Measurements from ENCODE around the gene SPHK1.
"Not testable (repeated sequence)": the region's sequence is repeated elsewhere in the genome, so short reads cannot be mapped to it uniquely, and the experiment has no call there.

The SPHK1 gene, protein sequence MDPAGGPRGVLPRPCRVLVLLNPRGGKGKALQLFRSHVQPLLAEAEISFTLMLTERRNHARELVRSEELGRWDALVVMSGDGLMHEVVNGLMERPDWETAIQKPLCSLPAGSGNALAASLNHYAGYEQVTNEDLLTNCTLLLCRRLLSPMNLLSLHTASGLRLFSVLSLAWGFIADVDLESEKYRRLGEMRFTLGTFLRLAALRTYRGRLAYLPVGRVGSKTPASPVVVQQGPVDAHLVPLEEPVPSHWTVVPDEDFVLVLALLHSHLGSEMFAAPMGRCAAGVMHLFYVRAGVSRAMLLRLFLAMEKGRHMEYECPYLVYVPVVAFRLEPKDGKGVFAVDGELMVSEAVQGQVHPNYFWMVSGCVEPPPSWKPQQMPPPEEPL

DNA sequence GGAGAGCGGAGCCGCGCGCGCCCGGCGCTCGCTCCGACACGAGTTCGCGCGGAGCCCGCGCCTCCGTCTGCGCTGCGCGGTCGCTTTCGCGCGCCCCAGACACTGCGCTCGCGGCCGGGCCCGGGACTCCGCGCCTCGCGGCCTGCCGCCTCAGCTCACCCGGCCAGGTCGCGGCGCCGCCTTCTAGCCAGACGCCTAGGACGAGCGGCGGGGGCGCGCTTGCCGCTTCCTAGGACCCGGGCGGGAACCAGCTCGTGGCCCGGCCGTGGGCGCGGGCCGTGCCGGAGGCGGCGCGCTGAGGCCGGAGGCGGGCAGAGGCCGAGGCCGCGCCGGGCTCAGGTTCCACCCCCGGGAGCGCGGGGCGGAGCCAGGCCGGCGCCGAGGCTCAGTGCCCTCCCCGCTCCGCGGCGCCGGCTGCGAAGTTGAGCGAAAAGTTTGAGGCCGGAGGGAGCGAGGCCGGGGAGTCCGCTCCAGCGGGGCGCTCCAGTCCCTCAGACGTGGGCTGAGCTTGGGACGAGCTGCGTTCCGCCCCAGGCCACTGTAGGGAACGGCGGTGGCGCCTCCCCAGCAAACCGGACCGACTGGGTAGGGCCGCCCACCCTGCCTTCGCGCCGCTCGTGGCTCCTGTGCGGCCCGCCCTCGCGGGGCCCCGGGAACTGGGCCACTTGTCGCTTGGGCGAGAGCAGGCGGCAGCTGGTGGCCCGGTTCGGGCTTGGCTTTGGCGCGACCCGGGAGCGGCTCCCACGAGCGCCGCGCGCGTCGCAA lies at the start of gene SPHK1:
SPHK1 (plus strand) TSS at position 388 of the 765 bp plus-strand sequence. CDS start 1,036 bp downstream, outside the sequence.
- DNase-seq = peak; percentile 89

DNA sequence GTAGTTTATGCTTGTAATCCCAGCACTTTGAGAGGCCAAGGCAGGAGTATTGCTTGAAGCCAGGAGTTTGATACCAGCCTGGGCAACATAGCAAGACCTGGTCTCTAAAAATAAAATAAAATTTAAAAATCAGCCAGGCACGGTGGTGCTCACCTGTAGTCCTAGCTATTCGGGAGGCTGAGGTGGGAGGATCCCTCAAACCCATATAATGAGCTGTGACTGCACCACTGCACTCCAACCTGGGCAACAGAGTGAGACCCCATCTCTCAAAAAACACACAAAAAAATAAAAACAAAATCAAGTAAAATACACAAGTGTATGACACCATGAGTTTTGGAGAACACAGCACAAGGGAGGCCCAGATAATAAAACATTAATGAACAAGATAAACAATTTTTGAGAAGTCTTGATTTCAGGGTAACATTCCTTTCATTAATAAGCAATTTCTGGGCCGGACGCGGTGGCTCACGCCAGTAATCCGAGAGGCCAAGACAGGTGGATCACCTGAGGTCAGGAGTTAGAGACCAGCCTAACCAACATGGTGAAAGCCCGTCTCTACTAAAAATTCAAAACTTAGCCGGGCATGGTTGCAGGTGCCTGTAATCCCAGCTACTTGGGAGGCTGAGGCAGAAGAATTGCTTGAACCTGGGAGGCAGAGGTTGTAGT lies 48.6 kb upstream of the SPHK1 start:
- no peak for DNase-seq

DNA sequence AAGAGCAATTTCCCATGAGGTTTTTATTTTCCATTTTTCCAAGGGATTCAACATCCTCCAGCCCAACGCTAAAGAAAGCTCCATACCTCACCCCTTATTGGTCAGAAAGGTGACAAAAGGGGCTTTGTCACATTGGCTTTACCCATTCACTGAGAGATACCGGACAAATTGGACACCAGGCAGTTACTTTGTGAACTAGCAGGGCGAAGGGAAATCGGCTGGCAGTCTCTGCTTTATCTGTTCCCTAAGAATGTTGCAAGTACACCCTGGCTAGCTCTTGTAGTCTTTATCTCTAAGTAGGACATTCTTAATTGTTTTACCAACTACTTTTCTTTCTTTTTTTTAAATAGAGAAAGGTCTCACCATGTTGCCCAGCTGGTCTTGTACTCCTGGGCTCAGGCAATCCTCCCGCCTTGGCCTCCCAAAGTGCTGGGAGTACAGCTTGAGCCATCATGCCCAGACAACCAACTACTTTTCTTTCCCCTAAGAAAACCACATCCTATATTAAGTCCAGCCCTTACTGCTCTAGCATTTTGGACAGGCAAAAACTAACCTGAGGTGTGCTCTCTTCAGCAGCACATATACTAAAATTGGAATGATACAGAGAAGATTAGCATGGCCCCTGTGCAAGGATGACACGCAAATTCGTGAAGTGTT lies 47.5 kb upstream of the SPHK1 start:
- no peak for DNase-seq

DNA sequence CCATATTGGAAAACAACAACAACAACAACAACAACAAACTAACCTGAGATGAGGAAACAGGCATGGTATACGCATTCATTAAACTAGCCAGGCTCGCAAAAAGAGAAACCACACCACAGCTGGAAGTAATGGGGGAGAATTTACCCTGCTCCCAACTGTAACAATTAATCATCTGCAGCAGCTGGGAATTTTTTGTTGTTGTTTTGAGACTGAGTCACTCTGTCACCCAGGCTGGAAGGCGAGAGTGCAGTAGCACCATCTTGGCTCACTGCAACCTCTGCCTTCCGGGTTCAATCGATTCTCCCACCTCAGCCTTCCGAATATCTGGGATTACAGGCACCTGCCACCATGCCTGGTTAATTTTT lies 47.0 kb upstream of the SPHK1 start:
- no peak for DNase-seq

DNA sequence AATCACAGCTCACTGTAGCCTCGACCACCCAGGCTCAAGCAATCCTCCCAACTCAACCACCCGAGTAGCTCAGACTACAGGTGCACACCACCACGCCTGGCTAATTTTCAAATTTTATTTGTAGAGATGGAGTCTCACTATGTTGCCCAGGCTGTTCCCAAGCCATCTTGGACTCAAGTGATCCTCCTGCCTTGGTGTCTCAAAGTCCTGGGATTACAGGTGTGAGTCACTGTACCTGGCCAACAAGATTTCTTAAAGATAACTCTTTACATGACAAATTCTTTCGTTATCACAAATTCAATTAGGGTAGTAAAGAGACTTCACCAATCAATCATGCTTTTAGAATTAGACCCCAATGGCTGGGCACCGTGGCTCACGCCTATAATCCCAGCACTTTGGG lies 43.1 kb upstream of the SPHK1 start:
- no peak for DNase-seq

DNA sequence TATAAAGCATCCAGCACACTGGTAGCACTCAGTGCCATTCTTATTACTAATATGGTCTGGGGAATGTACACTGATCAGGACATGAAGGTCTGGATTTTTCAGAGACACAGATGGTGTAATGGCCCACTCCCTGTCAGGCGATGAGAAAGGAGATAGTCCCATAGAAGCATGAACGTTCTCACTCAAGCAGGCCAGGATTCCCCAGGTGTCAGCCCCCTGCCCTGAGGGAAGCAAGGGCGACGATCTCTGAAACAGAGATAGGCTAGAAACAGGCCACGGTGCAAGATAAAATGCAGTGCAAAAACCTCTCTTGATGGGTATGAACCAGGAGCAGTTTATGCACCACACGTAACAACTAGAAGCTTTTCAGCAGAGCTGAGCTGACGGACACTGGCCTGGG lies 41.3 kb upstream of the SPHK1 start:
- DNase-seq = no peak

DNA sequence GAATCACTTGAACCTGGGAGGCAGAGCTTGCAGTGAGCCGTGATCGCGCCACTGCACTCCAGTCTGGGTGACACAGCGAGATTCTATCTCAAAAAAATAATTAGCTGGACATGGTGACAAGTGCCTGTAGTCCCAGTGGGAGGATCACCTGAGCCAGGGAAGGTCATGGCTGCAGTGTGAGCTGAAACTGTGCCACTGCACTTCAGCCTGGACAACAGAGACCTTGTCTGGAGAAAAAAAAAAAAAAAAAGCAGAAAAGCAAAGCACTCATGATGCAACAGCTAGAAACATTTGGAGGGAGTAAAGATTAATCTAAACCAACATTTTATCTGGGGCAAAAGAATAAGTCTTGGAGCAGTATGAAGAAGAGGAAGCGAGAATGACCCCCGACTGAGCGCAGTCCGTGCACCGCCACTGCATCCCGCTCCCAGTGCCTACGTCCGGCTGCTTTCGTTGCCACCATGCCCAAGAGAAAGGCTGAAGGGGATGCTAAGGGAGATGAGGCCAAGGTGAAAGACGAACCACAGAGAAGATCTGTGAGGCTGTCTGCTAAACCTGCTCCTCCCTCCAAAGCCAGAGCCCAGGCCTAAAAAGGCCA lies 38.9 kb upstream of the SPHK1 start:
- DNase-seq = no peak

DNA sequence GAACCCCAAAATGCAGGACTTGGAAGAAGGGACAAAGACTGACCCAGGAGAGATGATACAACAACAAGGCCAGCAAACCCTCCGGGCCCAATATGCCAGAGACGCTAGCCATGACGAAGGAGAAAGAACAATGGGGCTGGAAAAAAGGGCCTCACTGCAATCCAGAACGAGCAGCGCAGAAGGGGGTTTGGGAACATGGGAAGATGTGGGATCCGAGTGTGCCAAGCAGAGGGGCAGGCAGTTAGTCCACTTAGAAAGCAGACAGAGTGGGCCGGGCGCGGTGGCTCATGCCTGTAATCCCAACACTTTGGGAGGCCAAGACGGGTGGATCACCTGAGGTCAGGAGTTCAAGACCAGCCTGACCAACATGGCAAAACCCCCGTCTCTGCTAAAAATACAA lies 37.5 kb upstream of the SPHK1 start:
- DNase-seq = not testable (repeated sequence)

DNA sequence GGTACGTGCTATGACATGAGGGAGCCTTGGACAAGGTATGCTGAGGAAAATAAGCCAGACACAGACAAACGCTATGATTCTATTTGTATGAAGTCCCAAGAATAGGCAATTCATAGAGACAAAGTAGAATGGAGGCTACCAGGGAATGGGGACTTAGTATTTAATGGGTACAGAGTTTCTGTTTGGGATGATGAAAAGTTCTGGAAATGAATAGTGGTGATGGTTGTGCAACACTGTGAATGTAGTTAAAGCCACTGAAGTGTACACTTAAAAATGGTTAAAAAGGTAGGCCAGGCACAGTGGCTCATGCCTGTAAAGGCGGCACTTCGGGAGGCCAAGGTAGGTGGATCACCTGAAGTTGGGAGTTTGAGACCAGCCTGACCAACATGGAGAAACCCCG lies 33.9 kb upstream of the SPHK1 start:
- no peak for DNase-seq

DNA sequence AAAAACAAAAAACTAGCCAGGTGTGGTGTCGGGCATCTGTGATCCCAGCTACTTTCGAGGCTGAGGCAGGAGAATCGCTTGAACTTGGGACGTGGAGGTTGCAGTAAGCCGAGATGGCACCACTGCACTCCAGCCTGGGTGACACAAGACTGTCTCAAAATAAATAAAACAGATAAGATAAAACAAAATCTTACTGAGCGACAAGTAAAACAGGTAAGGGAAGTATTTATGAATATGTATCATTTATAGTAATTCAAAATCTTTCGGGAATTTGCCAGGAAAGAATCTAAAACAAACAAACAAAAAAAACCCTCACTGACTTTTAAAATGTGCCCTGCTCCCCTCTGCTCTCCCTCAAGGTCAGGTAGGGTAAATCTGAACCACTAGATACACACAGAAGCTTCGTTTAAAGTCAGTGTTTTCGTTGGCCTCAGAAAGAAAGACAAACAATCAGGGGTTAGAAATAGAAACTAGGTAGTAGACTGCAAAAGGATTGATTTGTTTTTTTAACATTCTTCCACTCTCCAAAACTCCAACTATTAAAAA lies 32.8 kb upstream of the SPHK1 start:
- no peak for DNase-seq

DNA sequence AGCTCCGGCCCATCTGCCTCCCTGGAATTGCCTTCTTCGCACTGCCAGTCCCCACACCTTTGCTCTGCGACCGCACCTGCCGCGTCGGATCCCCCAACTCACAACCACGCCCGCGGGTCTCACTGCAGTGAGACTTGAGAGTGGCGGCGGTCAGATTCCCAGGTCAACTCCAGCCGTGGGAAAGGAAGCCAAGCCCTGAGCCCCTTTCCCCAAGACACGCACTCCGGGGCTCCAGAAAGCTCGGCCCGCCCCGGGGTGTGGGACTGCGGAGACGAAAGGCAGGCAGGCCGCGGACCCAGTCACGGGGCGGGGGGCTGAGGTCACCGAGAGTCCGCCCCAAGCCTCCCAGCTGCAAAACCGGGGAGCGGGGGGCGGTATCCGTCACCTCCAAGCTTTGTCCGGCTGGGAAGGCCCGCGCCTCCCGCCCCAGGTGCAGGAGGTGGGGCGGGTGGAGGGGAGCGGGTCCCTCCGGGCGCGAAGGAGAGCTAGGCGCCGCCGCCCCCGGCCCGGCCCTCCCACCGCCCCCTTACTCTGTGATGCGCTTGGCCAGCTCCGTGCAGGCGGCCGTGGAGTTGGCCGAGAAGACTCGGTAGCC lies 31.3 kb upstream of the SPHK1 start:
- DNase-seq = peak; percentile 65

DNA sequence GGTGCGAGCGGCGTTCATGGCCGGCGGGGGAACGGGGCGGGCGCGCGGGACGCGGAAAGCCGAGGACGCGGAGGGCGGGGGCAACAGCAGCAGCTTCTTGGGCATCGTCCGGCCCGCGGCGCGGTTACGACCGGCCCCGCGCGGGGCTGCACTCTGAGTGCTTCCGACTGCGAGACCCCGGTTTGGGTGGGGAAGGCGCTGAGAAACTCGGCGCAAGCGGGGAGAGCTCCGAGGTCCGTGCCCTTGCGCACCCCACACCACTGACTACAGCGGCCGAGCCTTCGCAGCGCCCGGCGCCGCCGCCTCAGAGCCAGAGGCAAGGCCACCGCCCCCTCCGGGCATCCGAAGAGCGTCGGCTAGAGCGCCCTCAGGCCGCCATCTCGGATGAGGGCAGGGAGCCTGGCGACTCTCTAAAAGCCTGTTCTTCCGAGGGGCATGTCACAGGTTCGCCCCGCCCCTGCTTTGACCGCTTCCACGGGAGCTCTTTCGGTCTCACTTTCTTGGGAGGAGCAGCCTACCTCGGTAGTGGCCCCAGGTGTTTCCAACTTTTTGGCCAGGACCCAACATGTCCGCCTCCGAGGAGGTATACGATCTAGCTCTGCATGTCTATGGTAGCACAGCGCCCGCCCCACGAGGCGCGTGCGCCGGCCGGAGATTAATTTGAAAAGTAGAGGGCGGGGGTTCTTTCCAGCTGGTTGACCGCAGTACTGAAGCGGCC lies 30.7 kb upstream of the SPHK1 start, which contains the start of gene PRPSAP1:
PRPSAP1 (minus strand) TSS at position 318 of the 718 bp plus-strand sequence; CDS start at position 105, 213 bp downstream.
- DNase-seq = peak; percentile 90

DNA sequence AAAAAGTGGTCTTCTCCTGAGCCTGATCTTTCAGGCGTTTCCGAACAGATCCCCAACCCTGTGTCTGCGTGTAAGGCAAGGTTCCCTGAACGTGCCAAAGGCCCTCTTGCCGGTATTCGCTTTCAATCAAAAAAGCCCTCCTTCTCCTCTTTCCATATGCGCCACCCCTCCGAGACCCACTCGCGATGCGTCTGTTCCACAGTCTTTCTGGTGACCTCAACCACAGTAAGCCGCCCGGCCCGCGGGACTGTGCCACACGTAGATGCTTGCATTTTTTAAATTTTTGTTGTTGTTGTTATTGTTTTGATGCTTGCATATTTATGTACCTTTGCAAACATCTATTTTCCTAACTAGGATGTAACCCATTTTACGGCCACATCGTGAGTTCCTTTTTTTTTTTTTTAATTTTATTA lies 30.1 kb upstream of the SPHK1 start:
- DNase-seq = no peak

DNA sequence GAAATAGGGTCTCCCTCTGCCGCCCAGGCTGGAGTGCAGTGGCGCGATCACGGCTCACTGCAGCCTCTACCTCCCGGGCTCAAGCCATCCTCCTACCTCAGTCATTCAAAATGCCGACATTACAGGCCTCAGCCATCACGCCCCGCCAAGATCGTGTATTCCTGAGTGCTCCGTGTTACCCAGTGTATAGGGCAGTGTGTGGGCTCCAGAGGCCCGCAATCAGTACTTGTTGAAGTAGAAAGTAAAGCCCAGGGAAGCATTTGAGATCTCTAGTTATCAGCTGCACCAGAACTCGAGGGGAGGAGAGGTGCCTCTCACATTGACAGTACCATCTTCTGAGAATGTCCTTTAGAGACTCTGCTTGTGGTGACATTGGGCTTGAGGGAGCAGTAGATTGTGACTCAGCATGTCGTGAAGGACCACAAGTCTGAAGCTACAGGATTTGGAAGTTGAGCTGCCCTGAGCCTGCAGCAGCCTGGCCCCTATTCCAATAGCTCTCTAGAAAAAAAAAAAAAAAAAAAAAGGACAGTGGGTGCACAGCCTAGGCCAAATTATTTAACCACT lies 29.6 kb upstream of the SPHK1 start:
- DNase-seq = no peak

DNA sequence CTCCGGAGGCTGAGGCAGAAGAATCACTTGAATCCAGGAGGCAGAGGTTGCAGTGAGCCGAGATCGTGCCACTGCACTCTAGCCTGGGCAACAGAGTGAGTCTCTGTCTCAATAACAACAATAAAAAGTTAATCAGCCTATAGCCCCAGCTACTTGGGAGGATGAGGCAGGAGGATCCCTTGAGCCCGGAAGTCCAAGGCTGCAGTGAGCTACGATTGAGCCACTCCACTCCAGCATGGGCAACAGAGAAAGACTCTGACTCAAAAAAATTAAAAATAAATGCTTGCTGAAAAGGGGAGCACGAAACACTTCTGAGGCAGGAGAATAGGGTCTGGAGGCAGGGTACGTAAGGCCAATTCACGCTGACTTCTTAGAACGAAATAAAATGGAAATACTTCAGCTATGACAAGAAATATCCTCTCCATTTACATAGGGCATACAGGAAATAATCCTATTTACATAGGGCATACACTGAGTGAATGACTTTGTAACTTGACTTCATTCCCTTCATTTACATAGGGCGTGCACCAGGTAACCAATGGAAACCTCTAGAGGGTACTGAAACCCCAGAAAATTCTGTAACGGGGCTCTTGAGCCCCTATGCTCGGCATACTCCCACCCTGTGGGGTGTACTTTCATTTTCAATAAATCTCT lies 27.5 kb upstream of the SPHK1 start:
- DNase-seq = no peak

DNA sequence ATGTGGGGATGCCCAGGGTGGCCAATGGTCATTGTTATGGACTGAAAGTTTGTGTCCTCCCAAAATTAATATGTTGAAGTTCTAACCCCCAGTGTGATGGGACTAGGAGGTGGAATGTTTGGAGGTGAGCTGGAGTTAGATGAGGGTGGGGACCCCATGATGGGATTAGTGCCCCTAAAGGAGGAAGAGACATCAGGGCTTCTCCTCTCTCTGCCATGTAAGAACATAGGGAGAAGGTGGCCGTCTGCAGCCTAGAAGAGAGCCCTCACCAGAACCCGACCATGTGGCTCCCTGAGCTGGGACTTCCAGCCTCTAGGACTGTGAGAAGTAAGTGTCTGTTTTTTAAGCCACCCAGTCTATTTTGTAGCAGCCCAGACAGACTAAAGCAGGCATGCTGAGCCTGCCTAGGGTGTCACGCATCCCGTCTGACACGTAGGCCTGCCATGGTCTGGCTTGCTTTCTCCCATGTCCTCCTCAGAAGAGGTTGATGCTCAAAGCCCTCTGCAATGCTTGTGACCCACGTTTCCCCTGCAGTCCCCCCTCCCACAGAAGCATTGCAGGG lies 26.7 kb upstream of the SPHK1 start:
- DNase-seq = no peak

DNA sequence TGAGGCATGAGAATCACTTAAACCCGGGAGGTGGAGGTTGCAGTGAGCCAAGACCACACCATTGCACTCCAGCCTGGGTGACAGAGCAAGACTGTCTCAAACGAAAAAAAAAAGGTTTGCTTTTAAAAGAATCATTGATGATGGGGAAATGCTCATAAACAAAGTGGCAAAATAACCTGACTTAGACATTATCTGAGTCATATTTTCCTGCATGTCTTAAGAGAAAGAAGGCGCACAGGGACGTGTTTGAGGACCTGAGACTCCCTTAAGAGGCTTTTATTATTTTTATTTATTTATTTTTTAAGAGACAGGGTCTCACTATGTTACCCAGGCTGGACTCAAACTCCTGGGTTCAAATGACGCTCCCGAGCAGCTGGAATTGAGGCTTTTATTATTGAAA lies 25.0 kb upstream of the SPHK1 start:
- no peak for DNase-seq

DNA sequence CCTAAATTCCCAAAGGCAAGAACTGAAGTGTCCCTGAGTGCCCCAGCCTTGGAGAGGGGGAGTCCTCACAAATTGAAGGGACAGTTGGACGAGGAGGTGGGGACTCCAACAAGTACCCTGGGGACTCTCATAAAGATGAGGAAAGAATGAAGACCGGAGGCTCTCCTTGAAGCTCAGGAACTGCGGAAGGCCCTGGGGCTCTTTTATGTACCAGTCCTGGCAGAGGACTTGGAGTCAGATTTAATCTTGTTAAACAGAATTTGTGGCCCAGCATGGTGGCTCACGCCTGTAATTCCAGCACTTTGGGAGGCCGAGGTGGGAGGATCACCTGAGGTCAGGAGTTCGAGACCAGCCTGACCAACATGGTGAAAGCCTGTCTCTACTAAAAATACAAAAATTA lies 24.6 kb upstream of the SPHK1 start:
- DNase-seq = not testable (repeated sequence)

DNA sequence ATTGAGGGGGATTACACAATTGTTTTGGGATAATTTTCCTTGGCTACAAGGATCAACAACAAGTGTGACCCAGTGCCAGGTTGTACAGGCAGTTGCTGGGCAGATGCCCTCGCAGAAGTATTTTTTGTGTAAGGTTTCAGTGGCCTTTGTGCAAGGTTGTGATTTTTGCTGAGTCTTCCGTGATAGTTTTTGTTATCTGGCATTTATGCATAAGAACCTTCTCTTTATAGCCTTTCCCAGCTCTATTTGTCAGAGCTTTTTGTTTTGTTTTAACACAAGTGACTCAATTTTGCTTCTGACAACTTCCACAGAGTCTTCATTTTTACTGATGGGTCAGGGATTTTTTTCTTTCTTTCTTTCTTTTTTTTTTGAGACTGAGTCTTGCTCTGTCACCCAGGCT lies 23.9 kb upstream of the SPHK1 start:
- DNase-seq = no peak

Data from activated CD8-positive, alpha-beta memory T cell treated with anti-CD3 and anti-CD28 coated beads, Interleukin-2, amount 50 U/mL, for 48 hours (primary cell).